GM21737 (cell line): ENCODE results near the gene ZNF484.
A peak's percentile ranks its signal among the peaks of the same experiment; 100 is the strongest.
"Not testable (repeated sequence)": the region's sequence is repeated elsewhere in the genome, so short reads cannot be mapped to it uniquely, and the experiment has no call there.

Experiments
- ATAC-seq: cut with Tn5 transposase; IDR thresholded peaks from one replicate; pipeline ENCODE4 v1.9.1; 2021; ENCODE audit warnings: mild to moderate bottlenecking, moderate library complexity; ENCODE audit not compliant: unreplicated experiment

The ZNF484 gene

DNA sequence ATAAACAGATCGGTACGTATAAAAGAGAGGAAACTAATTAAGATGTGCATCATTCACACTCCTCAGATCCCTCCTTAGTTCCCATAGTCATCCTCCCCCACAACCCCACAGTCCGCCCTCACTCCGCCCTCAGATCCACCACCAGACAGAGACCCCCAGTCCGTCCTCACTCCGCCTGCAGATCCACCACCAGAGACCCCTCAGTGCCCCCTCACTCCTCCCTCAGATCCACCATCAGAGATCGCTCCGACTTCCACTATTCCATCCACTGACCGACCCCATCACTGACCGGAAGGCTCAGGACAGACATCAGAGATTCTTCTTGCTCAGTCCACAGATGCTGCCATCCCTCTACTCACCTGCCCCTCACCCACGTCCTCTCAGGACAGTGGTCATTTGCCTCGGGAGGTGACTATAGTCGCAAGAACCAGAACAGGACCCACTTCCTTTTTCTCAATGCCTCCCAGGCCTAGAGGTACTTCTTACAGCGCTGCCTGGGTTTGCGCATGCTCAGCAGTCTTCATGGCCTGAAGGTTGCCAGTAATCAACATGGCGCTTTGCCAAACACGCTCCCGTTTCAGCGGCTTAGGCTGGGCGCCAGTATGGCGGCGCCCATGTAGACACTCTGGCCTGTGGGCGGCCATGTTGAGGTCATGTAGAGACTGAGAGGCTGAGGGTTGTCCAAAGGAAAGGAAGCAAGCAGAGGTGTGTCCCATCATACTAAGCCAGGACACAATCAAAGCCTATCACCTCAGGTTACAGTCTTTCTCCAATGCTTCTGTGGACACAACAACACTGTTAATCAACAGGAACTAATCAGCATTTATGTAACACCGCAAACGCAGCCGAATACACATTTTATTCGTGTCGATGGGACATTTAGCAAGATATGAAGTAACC, at the start of gene ZNF484:
TSS of gene ZNF484 (minus strand) at position 508 of the 900 bp plus-strand sequence. CDS start 3,009 bp downstream, outside the sequence.
- peak; percentile 99 for ATAC-seq

DNA sequence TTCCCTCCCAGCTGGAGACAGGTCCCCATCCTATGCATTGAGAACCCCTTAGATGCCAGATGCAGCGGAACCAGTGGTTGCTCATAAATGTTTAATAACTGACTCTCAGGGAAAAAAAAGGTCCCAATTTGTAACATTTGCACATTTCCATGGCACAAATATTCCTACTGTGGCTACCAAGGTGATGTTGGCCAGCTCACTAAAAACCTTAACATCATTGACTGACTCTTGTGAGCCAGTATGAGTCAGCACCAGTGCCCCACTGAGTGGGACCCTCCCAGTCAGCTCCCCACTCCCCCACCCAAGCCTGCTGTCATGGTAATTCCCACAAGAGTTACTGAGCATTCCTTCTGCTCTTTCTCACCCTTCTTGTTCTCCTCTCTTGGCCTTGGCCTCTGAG, 42.6 kb upstream of the ZNF484 start:
- ATAC-seq = no peak

DNA sequence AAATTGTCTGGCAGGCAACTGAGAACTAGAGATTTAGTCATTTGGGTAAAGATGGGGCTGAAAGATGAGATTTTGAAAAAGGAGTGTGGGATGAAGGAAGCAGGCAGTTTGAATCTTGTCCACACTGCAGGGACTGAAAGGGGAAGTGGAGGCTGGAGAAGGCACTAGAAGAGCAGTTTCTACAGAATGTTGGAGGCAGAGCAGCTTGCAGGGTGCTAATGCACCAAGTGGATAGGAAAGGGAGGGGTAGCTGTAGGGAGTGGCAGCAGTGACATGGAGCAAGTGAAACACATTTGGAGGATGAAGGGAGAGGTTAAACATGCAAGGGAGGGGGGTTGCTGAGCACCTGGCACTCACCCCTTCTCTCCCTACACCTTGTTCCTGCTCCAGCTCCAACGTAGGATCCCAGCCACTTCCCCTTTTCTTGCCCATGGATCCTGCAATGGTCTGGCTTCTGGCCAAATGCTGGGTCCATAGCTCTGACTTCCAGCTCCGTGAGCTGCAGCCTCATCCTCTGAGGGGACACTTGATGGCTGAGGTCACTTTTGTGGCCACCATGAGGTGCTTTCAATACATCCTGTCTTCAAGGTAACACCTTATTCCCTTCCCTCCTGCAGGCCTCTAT, 39.5 kb upstream of the ZNF484 start:
- no peak for ATAC-seq

DNA sequence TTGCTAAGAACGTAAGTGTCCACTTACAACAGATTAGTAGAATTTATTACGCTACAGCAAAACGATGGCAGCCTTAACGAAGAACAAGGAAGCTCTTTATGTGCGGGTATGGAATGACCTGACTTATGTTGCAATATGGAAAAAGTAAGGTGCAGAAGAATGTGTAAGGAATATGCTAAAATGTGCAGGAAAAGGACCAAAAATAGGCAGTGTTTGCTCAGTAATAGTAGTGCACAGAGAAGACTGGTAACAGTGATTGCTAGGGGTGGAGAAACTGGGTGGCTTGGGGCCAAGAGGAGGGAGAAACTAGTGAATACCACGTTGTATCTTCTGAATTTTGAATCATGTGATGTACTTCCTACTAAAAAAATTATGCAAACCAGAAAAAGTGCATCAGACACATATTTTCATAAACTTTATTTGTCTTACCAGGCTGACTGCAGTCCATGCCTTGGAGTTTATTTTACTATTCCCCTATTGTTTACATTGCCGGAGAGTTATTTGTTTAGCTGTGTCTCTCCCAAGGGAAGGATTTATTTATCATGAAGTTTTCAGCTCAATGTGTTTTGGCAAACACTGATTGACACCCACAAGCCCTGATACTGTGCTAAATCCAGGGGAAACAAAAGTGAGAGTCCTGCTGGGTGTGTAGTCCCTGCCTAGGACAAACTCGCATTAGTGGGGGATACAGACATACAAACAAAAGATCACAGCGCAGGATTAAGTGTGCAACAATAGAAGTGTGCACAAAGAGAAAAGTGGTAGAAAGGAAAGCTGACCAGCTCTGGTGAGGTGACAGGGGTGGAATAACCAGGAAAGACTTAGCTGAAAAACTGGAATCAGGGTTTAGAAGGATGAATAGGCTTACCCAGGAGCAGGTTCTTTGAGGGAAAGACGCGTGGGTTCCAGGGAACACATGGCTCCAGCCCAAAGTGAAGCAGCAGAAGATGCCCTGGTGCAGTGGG, 34.0 kb upstream of the ZNF484 start:
- ATAC-seq = no peak

DNA sequence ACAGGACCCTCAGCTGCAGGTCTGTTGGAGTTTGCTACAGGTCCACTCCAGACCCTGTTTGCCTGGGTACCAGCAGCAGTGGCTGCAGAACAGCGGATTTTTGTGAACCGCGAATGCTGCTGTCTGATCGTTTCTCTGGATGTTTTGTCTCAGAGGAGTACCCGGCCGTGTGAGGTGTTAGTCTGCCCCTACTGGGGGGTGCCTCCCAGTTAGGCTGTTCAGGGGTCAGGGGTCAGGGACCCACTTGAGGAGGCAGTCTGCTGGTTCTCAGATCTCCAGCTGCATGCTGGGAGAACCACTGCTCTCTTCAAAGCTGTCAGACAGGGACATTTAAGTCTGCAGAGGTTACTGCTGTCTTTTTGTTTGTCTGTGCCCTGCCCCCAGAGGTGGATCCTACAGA, 27.3 kb upstream of the ZNF484 start:
- not testable (repeated sequence) for ATAC-seq

DNA sequence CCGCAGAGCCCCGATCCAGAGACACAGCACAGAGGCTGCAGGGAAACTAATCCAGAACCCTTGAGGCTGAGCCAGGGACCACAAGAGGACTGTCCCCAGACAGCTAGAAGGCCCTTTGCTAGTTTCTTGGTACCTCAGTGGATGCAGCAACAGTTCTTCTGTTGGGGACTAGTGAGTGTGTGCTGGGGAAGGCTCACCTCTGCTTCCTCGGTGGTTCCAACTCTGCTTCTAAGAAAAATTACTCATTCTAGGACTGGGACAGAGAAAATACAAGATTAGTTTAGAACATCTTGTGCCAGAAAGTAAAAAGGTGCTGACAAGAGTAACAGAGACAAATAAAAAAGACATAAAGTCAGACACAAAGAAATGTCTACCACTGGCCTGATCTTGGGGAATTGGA, 19.5 kb upstream of the ZNF484 start:
- no peak for ATAC-seq

DNA sequence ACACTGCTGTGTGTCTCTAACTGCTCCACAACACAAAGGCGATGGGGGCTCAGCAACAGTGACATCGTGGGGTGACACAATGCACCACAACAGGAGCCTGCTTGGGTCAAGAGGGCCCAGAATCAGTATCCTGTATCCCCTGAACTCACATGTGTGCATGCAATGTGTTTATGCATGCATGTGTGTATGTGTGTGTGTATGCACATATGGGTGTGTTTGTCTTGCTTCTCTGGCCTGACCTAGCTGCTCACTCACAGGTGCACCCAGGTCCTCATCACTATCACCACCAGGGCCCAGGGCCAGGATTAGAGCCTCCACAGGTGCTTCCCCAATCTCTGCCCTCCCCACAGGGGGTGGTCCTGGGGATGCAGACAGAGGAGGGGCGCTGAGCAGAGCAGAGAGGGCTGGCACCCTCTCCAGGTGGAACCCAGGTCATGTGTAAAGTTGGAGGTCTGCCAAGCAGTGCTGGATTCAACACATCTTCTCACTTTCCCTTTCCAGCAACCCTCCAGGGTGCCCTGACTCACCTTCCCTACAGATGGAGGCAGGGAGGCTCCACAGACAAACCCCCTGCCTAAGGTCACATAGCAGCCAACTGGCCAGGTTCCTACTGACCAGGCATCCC, 18.1 kb upstream of the ZNF484 start:
- no peak for ATAC-seq

DNA sequence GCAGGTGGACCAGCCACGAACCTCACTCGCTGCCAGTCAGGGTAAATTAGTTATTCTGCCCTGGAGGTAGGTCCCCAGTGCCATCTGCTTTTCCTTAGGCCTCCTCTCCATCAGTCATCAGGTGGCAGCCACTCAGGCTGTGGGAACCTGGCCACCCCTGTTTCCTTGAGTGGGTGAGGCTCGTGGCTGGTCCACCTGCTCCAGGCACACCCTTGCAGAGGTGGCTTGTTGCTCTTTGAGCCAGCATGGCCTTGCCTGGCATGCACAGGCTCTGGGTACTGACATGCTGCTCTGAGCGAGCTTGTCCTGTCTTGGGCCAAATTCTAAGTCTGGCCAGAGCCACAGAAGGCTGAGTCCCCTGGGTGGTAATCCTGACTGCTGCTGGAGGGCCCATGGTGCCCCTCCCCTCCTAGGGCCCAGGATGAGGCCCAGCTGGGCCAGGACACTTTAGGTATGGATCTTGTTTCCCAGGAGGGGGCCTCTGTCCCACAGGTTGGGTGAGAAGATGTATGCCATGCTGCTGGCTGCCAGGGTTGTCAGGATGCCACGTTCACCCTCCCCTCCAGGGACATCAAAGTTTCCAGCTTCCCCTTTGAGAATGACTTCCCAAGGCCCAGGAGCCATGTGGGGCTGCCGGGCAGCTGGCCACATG, 17.0 kb upstream of the ZNF484 start:
- no peak for ATAC-seq

DNA sequence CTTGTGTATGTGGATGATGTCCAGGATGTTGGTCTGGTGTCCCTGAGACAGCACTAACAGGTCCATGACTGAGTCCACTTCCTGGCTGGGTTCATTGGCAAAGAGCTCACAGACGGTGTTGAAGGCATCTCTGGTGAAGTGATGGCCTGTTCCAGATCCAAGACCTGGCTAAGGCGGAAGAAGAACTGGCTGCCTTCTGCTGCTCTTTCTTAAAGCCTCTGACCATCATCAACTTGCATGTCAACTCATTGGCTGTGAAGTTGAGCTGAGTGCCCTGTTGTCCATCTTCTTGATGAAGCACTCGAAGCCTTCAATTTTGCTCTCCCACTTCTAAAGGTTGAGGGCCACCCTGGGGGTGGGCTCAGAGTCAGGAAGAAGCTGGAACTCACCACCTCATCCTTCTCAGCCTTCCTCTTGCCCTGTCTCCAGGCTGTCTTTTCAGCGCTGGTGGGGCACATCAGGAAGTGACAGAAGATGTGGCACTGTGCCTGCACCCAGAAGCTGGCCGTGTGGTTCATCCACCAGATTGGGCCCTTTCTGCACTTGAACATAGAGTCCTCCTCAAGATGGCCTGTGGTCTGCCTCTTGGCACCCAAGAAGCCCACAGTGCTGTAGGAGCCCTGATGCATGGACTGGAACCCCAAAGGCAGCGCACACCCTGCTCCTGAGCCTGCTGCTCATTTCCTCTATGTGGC, 16.2 kb upstream of the ZNF484 start:
- not testable (repeated sequence) for ATAC-seq

DNA sequence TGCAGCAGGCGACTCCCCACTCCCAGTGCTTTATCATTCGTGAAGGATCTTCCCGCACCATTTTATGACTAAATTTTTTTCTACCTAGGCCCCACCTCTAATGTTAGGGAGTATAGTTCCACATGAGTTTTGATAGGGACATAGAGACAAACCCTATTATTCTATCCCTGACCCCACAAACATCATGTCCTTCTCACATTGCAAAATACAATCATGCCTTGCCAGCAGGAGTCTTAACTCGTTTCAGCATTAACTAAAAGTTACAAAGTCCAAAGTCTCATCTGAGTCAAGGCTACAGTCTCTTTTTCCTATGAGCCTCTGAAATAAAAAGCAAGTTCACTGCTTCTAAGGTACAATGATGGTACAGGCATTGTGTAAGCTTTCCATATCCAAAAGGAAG, 14.4 kb upstream of the ZNF484 start:
- ATAC-seq = not testable (repeated sequence)

DNA sequence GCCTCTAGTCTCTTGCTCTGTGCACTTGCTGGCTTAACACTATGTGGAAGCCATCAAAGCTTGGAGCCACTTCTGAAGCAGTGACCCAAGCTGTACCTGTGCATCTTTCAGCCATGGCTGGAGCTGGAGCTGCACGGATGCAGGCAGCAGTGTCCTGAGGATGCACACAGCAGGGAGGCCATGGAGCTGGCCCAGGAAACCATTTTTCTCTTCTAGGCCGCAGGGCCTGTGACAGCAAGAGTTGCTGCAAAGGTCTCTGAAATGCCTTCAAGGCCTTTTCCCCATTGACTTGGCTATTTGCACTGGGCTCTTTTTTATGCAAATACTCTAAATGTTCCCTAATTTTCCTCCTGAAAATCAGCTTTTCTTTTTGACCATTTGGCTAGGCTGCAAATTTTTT, 12.9 kb upstream of the ZNF484 start:
- ATAC-seq = no peak

DNA sequence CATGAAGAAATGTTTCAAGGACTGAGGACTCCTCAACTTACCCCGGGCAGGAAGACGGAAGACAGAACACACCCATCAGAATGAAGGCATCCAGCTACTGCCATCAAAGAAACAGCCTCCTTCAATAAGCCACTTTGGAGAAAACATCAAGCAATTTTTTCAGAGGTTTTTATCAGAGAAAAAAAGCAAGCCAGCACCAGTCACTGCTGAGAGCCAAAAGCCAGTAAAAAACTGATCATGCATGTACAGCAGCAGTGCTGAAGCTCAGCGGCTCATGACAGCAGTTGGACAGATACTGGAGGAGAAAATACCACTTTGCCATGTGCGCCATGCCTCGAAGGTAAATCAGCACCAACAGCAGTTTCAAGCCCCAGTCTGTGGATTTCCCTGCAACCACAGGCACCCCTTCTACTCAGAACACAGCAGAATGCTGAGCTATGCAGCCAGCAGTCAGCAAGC, 10.1 kb upstream of the ZNF484 start:
- ATAC-seq = no peak

DNA sequence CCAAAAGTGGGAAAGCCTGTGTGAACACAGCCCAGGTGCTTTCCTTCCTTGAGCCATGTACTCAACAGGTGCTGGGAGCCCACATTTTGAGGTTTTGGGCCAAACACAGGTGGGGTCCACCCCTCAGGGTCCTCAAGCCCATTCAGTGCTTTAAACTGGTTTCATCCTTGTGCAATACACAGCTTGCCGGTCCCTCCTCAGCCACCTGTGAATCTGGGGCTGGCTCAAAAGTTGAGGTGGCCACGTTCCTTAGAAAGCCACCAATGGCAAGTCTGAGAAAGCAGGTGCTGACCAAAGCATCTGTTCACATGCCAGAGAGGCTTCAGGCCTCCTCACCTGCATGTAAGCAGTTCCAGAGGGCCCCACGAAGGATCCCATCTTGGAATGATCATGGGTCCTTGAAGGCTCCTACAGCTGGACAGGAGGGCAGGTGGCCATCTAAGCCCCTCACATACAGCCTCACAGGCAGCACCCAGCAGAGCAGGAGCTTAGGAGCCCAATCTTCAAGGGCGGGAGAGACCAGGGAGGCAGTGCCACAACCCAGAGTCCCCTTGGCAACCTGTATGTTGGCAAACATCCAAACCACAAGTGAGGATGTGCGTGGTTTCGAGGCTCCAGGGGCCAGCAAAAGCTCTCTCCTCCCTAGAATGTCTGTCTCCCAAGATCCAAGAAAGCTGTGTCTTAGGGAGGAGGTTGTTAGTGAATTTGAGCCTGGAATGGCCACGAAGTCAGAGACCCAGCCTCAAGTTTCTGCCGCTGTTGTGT, 9.2 kb upstream of the ZNF484 start:
- ATAC-seq = not testable (repeated sequence)

DNA sequence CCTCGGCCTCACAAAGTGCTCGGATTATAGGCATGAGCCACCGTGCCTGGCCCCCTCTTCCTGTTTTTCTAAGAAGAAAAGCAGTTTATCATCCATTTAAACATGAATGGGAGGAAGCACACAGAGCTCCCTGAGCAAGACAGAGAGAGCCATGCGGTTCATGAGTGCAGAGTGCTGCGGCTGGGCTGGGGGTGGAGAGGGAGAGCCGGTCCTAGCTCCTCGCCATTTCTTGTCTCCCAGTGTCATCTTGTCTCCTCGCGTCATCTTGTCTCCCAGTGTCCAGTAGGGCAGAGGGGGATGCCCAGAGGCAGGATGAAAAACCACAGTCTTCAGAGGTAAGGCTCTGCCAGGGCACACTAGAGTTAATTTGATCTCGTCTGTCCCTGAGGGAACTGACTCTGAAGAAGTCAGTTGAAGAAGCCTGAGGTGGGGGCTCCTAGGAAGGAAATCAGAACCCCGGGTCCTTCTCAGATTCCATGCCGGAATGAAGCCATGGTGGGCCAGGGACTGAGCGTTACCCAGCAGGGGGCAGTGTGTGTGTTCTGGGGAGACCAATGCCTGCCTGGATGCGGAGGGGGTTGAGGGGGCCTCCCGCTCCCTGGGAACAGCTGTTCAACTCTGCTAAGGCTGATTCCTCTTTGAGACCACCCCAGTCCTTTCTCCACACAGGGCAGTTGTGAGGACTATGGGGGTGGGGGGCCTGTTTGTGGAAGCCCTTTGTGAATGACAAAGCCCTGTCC, 6.0 kb upstream of the ZNF484 start:
- ATAC-seq = not testable (repeated sequence)

DNA sequence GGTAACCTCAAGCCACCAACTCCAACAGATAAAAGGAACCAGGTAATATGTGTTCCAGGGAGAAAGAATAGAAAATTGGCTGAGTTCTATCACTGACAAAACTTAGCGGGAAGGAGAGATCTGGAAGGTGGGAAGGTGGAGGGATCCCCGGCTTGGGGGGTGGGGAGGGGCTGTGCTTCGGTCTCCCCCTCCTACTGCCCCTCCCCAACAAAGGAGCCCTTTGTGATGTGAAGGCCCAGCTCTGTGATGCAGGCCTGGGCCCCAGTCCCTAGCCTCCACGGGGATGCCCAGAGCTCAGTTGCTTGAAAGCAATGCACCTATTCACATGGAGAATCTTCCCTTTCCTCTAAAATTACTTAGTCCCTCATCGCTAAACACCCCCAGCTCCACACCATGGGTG, 4.4 kb upstream of the ZNF484 start:
- ATAC-seq = no peak

DNA sequence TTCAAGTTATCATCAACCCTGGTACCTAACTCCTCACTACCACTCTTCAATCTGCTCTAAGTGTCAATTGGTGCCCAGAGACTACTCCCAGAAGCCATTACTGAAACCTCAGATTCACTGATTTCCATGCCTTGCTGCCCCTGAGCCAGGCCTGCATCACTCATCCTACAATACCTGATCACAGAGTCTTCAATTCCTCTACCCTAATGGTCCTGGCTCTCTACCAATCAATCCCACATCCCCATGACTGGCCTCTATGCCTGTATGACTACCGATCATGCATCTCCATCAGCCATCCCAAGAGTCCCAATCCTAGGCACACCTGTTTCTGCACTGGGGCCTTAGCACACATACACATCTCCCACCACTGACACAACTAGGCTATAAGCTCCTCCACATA, 2.5 kb downstream of the ZNF484 start:
- ATAC-seq = no peak

DNA sequence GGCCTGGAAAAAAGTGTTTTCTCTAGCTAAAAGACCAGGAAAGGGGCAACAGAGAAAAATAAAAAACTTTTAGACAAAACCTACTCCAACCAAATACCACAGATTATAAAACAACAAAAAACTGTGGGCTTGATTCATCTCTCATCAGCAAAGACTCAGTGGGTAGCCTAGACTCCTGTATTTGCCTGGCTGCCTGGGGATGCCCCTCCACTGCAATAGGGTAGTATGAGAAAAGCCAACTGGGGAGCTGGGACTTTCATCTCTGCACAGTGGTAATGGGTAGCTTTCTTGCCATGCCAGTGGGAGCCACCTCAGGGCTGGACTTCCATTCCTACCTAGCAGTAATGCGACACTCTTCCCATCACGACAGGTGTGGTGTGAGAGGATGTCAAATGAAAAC, 7.5 kb downstream of the ZNF484 start:
- no peak for ATAC-seq

DNA sequence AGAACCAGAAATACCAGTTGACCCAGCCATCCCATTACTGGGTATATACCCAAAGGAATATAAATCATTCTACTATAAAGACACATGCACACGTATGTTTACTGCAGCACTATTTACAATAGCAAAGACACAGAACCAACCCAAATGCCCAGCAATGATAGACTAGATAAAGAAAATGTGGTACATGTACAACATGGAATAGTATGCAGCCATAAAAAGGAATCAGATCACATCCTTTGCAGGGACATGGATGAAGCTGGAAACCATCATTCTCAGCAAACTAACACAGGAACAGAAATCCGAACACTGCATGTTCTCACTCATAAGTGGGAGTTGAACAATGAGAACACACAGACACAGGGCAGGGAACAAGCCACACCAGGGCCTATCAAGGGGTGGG, 11.2 kb downstream of the ZNF484 start:
- ATAC-seq = not testable (repeated sequence)
